Transverse colon (tissue), 4 donors: ENCODE data around the gene MEN1. TPM values are rescaled to one million over a fixed set of nuclear protein-coding genes. Genes with fewer than 3 reads are reported as not detected.

Source experiments
- DNase-seq: peaks from one replicate; pipeline ENCODE4 v3.0.0-alpha.2; 2019
- H3K27ac ChIP-seq, 4 donors: fragments of 200-600 bp; sonication (generic); 2 replicates each; pipeline ENCODE4 v1.5.1; 2016 to 2018; ENCODE audit warnings: inconsistent platforms in 4 of 4
- H3K27me3 ChIP-seq: fragments of 200-600 bp; sonication (generic); 2 replicates; pipeline ENCODE4 v1.5.1; 2017; ENCODE audit warnings: inconsistent platforms
- H3K36me3 ChIP-seq, 4 donors: fragments of 200-600 bp; sonication (generic); 2 replicates each; pipeline ENCODE4 v1.5.1; 2017 to 2019; ENCODE audit warnings: inconsistent platforms in 4 of 4
- H3K4me1 ChIP-seq, 4 donors: fragments of 200-600 bp; sonication (generic); 2 replicates each; pipeline ENCODE4 v1.5.1; 2017 to 2020; ENCODE audit warnings: inconsistent platforms in 4 of 4
- H3K4me3 ChIP-seq, 4 donors: fragments of 200-600 bp; sonication (generic); 1 replicate in 1 of 4; 2 replicates in 3 of 4; pipeline versions ENCODE4 v1.5.1 to v1.6.1; 2017 to 2019; ENCODE audit warnings: inconsistent platforms in 4 of 4
- H3K9me3 ChIP-seq, 2 donors: fragments of 200-600 bp; sonication (generic); 2 replicates each; pipeline ENCODE4 v1.5.1; 2017 to 2019; ENCODE audit warnings: inconsistent platforms in 2 of 2
- CTCF ChIP-seq, 5 experiments: fragments of 200-600 bp in 3 of 5; fragments of 450-650 bp in 2 of 5; sonication (generic) in 3 of 5; IDR thresholded peaks; 1 replicate in 2 of 5; 2 replicates in 3 of 5; pipeline ENCODE4 v1.5.1; 2016 to 2017; ENCODE audit warnings: antibody characterized with exemption in 5 of 5, inconsistent platforms in 3 of 5, mild to moderate bottlenecking in 2 of 5, moderate library complexity in 1 of 5
- EP300 ChIP-seq: sonication (generic); formaldehyde crosslinking; IDR thresholded peaks from one replicate; pipeline ENCODE4 v1.6.1; 2017; ENCODE audit warnings: antibody characterized with exemption, low read depth
- POLR2A ChIP-seq: fragments of 450-650 bp; IDR thresholded peaks from one replicate; pipeline ENCODE4 v1.6.1; 2016; ENCODE audit warnings: antibody characterized with exemption, mild to moderate bottlenecking, moderate library complexity
- POLR2AphosphoS5 ChIP-seq, 3 donors: sonication (generic); formaldehyde crosslinking; IDR thresholded peaks; one replicate each; pipeline ENCODE4 v1.6.1; 2016; ENCODE audit warnings: antibody characterized with exemption in 3 of 3
- WGBS, 2 donors: methylation state at CpG; one replicate each; pipeline ENCODE4 v1.1.5; 2018; ENCODE audit warnings: low coverage in 1 of 2; 5-methylcytosine and 5-hydroxymethylcytosine counted together
- in situ Hi-C, 4 donors: fragments of 200-750 bp; cut with MboI; loops; one replicate each; pipeline versions ENCODE4 v1.15.0 to v1.15.1; 2017; ENCODE audit warnings: low sequenced_read_pairs in 3 of 4, low pct_ligation_motif_present in 1 of 4, low pct_unique_long_range_greater_than_20kb in 1 of 4
- intact Hi-C: fragments of 100-400 bp; cut with DNase I; formaldehyde crosslinking; loops from one replicate; pipeline ENCODE4 v1.15.1; 2023; ENCODE audit warnings: low total_unique reads
- total RNA-seq, 4 donors: library from RNA; depleted of rRNA; stranded (reverse); fragments of >200 nt; gene quantifications; one replicate each; pipeline ENCODE4 v1.1.0, GENCODE V29; 2016

The MEN1 gene
- total RNA-seq, 4 donors from 2014 or later = 19.5 to 30.3 (median 25.4) TPM

- TF ChIP-seq EP300 (no peak), POLR2A (no peak), POLR2AphosphoS5 (IDR thresholded peaks at IDR 0.05) (no peak), CTCF (IDR thresholded peaks at IDR 0.05) (no peak)
- Histone ChIP-seq H3K27me3 (no peaks in the 10 kb centered on the region), H3K9me3 (no peaks in the 10 kb centered on the region), H3K27ac (peak overlapping the region; percentile 64 to 92 (median 89)), H3K4me3 (peak overlapping the region; percentile 53 to 87 (median 62)), H3K36me3 (no peaks in the 10 kb centered on the region), H3K4me1 (peaks cover 10 to 33% (median 20%) of the 10 kb centered on the region in 4 donors)
- intact Hi-C loops (no loop called here), in situ Hi-C loops (no loop called here)
- DNase-seq = peak; percentile 32
- 8% methylated on average over 18 of the region's 54 CpGs; no CpG with 5 or more reads in 1 of the 2 donors for WGBS, 2 donors
These were observed 7.8 kb downstream of the MEN1 start for GRCh38 chr11:64802370-64803157.

DNA sequence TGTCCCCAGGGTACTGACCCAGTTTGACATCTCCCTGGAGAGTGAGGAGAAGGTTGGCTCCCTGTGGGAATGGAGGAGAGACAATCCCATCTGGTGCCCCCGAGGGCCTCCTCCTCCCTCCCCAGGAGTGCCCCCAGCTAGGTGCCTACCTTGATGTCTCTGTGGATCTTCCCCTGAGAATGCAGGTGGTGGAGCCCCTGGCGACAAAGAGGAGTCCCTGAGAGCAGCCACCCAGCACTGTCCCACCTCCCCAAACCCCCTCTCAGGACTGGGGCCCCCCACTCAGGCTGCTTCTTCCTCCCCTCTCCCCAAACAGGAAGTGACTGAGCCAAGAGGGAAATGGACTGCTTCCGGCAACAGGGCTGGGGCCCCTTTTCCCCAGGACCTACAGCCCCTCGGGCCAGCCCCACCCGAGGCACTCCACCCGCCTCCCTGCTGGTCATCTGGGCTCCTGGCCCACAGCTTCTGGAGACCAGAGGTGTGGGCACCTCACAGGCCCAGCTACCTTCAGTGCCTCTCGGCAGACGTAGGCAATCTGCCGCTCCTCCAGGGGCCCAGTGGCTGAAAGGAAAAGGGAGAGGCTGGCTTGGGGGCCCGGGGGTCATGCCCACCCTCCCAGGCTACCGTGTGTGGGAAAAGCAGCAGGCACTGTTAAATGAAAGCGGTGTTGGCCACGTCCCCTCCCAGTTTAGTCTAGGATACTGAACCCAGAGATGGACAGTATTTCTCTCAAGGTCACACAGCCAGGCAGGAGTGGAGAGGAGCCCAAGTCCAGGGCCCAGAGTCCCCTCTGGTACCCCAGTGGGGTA, 8.6 kb downstream of the MEN1 start:
- peaks cover 10 to 33% (median 20%) of the 10 kb centered on the region in 4 donors for H3K4me1 ChIP-seq
- in situ Hi-C loops (no loop called here), intact Hi-C loops (no loop called here)
- no peaks in the 10 kb centered on the region for H3K36me3 ChIP-seq
- WGBS, 2 donors = 56% methylated on average over 13 of the region's 13 CpGs; no CpG with 5 or more reads in 1 of the 2 donors
- no peaks in the 10 kb centered on the region for H3K27me3 ChIP-seq
- no peak for DNase-seq
- peak overlapping the region; percentile 64 to 92 (median 89) for H3K27ac ChIP-seq
- TF ChIP-seq EP300 = no peak
- TF ChIP-seq POLR2A = no peak
- H3K4me3 ChIP-seq = peak overlapping the region in 2 of 4 donors; percentile 56 to 68
- H3K9me3 ChIP-seq = no peaks in the 10 kb centered on the region

GRCh38 chr11:64801158-64801464, 9.2 kb downstream of the MEN1 start:
- no peak for TF ChIP-seq CTCF (IDR thresholded peaks at IDR 0.05)
- no peak for TF ChIP-seq EP300
- no peak for TF ChIP-seq POLR2A
- TF ChIP-seq POLR2AphosphoS5 (IDR thresholded peaks at IDR 0.05) = no peak
- no peak for DNase-seq
- intact Hi-C loops = no loop called here
- H3K27me3 ChIP-seq = no peaks in the 10 kb centered on the region
- 75% methylated on average over 8 of the region's 9 CpGs; no CpG with 5 or more reads in 1 of the 2 donors for WGBS, 2 donors
- H3K4me1 ChIP-seq = peaks cover 10 to 33% (median 20%) of the 10 kb centered on the region in 4 donors
- H3K36me3 ChIP-seq = no peaks in the 10 kb centered on the region
- H3K9me3 ChIP-seq = no peaks in the 10 kb centered on the region
- in situ Hi-C loops = no loop called here
- H3K4me3 ChIP-seq = no peak overlapping the region
- peak overlapping the region in 2 of 4 donors; percentile 64 to 92 for H3K27ac ChIP-seq

- Histone ChIP-seq H3K27me3 (no peaks in the 10 kb centered on the region), H3K4me1 (peaks cover 10 to 33% (median 20%) of the 10 kb centered on the region in 4 donors), H3K4me3 (no peak overlapping the region), H3K27ac (no peak overlapping the region), H3K36me3 (no peaks in the 10 kb centered on the region), H3K9me3 (no peaks in the 10 kb centered on the region)
- no peak for DNase-seq
- intact Hi-C loops = no loop called here
- WGBS, 2 donors = 86% methylated on average over 24 of the region's 26 CpGs; no CpG with 5 or more reads in 1 of the 2 donors
- in situ Hi-C loops = no loop called here
- TF ChIP-seq CTCF (IDR thresholded peaks at IDR 0.05) (no peak), EP300 (no peak), POLR2AphosphoS5 (IDR thresholded peaks at IDR 0.05) (no peak), POLR2A (no peak)
These were observed 9.8 kb downstream of the MEN1 start for GRCh38 chr11:64800303-64801157.
